IPS-15b (cell line): ENCODE data around the gene POLN.
A peak's percentile ranks its signal among the peaks of the same experiment; 100 is the strongest.
"Not testable (repeated sequence)": the region's sequence is repeated elsewhere in the genome, so short reads cannot be mapped to it uniquely, and the experiment has no call there.

Experiments used
- H3K27me3 ChIP-seq: one replicate; pipeline ENCODE4 v1.6.1; 2013; ENCODE audit warnings: low read length; ENCODE audit not compliant: control insufficient read depth, insufficient read depth
- H3K36me3 ChIP-seq: one replicate; pipeline ENCODE4 v1.6.1; 2013; ENCODE audit warnings: low read length; ENCODE audit not compliant: control insufficient read depth, insufficient read depth
- H3K4me1 ChIP-seq: one replicate; pipeline ENCODE4 v1.6.1; 2013; ENCODE audit warnings: mild to moderate bottlenecking, low read length; ENCODE audit not compliant: control insufficient read depth, insufficient read depth
- H3K4me3 ChIP-seq: one replicate; pipeline ENCODE4 v1.5.1; 2013; ENCODE audit warnings: low read depth, low read length
- H3K9ac ChIP-seq: one replicate; pipeline ENCODE4 v1.6.1; 2013; ENCODE audit warnings: low read depth, mild to moderate bottlenecking, low read length
- H3K9me3 ChIP-seq: one replicate; pipeline ENCODE4 v1.6.1; 2013; ENCODE audit warnings: mild to moderate bottlenecking, low read length; ENCODE audit not compliant: control insufficient read depth, insufficient read depth

POLN gene

DNA sequence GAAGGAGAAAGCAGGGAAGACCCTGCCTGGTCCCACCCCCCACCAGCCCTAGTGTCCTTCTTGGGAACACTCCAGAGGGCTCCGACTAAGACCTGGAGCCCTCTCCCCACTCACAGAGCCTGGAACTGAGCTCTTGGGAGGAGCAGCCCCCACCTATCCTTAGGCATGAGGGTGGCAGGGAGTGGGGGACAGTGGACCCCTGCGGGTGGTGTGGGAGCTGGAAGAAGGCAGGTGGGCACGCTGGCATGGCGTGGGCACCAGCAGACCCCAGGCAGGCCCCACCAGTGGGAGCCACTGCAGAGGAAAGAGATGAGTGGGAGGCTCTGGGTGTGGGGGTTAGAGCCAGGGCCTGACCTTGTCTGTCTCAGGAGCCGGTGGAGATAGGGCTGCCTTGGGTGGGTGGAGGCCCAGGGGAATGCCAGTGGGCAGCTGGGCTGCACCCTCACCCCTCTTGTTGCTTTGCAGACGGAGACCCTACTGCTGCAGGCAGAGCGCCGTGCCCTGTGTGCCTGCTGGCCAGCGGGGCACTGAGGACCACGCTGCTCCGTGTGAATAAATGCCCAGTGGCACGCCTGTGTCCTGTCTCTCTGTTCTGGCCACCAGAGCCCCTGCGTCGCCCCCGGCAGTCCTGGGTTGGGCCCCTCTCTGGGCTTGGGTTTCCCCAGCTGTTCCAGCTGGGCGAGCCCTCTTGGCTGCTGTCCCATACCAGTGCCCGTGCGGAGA is 198.4 kb downstream of the POLN start:
- no peak overlapping the region for H3K4me3 ChIP-seq
- H3K27me3 ChIP-seq = peaks cover 48% of the 10 kb centered on the region
- H3K9ac ChIP-seq = no peak overlapping the region
- no peaks in the 10 kb centered on the region for H3K4me1 ChIP-seq
- H3K9me3 ChIP-seq = no peaks in the 10 kb centered on the region
- no peaks in the 10 kb centered on the region for H3K36me3 ChIP-seq

DNA sequence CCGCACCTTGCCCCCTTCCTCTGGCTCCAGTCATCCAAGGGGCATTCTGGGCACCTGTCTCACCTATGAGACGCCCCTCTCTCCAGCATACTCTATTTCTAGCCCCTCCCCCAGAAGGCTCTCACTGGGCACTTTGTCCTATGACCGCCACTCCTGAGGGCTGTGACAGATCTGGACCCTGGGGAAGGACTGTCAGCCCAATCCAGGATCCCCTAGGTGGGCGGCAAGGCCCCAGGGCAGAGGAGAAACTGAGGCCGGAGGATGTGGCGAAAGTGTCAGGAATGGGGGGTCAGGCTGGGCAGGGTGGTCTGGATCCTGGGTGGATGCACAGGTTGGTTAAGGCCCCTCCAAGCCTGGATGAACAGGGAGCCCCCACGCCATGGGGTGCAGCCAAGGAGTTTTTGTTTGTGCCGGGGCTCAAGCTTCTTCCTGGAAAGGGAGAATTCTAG is 198.9 kb downstream of the POLN start:
- Histone ChIP-seq H3K27me3 (peaks cover 50% of the 10 kb centered on the region), H3K4me1 (no peaks in the 10 kb centered on the region), H3K4me3 (peak overlapping the region; percentile 26), H3K36me3 (no peaks in the 10 kb centered on the region), H3K9me3 (no peaks in the 10 kb centered on the region), H3K9ac (no peak overlapping the region)

DNA sequence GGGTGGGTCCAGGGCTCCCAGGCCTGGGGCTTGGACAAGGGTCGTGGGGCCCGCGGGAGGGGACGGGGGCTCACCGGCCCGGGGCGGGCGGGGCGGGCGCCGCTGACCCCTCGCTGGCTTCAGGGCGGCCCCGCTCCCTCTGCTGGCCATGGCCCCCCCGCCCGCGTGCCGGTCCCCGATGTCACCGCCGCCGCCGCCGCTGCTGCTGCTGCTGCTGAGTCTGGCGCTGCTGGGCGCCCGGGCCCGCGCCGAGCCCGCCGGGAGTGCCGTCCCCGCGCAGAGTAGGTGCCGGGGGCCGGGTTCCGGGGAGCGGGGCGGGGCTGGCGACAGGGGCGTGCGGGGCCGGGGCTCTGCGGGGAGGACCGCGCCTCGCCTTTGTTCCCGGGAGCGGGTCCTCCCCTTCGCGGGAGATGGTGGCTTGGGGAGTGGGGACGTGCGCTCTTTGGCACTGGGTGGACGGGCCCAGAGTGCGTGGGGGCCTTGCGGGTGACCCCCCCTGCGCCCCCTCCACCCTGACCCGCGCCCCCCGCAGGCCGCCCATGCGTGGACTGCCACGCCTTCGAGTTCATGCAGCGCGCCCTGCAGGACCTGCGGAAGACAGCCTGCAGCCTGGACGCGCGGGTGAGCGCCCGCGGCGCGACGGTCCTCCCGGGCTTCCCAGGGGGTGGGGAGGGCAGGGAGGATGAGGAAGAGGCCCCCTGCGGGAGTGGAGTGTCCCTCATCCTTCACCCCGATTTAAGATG is 199.5 kb downstream of the POLN start:
- peaks cover 48% of the 10 kb centered on the region for H3K27me3 ChIP-seq
- H3K36me3 ChIP-seq = no peaks in the 10 kb centered on the region
- peak overlapping the region; percentile 72 for H3K4me3 ChIP-seq
- no peaks in the 10 kb centered on the region for H3K9me3 ChIP-seq
- H3K4me1 ChIP-seq = no peaks in the 10 kb centered on the region
- no peak overlapping the region for H3K9ac ChIP-seq

DNA sequence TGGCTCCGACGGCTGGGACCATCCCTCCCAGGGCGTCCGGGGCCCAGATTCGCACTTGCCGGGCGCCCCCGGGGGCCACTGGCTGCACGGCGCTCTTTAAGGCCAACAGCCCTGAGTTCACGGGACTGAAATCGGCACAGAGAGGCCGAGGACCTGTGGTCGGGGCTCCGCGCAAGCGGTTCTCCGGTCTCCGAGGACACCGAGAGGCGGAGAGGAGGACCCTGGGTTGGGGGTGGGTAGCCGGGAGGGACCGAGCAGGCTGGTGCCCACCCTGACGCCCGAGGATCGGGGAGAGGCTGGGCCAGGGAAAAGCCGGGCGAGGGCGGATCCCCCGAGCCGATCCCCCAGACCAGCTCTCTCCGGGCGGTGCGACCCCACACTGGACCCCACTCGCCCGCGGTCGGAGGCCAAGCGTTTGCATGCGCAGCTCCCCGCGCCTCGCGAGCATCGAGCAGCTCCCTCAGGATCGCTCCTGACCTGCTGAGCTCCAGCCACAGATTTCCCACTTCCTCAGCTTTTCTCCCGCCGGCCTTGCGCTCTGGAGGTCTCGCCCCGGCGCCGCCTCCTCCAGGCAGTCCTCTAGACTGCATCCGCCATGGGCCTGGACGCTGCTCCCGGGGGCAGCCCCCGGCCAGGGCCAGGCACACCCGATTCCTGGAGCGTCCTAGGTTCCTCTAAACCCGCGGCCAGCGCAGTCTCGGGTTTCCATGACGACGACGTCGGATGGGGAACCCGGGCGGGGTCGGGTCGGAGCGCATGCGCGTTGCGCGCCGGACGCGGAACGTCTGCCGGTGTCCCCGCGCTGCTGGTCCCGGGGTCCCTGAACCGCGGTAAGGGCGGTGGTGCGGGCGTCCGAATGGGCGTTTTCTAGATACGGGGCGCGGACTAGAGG is 200.4 kb downstream of the POLN start:
- H3K36me3 ChIP-seq = no peaks in the 10 kb centered on the region
- H3K9ac ChIP-seq = no peak overlapping the region
- peaks cover 52% of the 10 kb centered on the region for H3K27me3 ChIP-seq
- H3K4me1 ChIP-seq = no peaks in the 10 kb centered on the region
- peak overlapping the region; percentile 72 for H3K4me3 ChIP-seq
- H3K9me3 ChIP-seq = no peaks in the 10 kb centered on the region

DNA sequence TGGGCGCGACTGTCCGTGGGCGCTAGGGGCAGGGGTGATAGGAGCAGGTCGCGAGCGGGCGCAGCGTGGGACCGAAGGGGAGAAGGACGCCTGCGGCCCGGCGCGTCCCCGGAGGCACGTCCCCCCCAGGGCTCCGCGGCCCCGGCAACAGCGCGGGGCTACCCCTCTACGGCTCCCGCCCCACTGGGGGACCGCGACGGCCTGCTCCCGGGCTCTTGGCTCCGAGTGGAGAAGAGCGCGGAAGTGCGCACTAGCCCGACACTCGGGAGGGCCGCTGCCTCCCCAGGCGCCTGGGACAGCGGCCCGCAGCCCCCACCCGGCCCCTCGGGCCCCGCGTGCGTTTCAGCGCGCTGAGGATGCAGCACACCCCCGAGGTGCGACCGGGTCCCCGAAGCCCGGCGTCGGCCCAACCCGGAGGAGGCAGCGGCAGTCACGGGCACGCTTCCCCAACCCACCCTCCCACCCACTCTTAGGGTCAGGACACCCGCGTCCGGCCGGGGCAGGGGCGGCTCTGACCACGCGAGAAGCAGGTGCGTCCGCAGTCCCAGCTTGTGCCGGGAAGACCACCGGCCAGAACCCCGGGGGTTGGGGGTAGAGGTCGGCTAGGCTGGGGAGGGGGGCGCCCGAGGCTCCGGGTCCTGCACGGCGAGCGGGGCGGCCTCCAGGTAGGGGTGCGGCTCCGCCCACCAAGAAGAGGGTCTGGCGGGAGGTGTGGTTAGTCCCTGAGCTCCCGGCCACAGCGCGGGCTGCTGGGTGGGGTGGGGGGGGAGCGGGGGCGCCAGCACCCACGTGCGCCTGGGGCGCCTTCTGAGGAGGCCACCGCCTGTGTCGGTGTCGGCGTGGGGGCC is 201.3 kb downstream of the POLN start:
- Histone ChIP-seq H3K27me3 (peaks cover 46% of the 10 kb centered on the region), H3K9me3 (no peaks in the 10 kb centered on the region), H3K4me1 (no peaks in the 10 kb centered on the region), H3K9ac (no peak overlapping the region), H3K36me3 (no peaks in the 10 kb centered on the region), H3K4me3 (peak overlapping the region; percentile 72)

DNA sequence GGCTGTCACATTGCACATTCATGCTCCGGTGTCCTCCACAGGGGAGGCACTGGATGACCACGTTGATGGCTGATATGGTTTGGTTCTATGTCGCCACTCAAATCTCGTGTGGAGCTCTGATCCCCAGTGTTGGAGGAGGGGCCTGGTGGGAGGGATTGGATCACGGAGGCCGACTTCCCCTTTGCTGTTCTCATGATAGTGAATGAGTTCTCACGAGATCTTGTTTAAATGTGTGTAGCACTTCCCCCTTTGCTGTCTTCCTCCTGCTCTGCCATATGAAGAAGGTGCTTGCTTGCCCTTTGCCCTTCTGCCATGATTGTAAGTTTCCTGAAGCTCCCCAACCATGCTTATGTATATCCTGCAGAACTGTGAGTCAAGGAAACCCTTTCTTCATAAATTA is 205.1 kb downstream of the POLN start:
- Histone ChIP-seq H3K36me3 (no peaks in the 10 kb centered on the region), H3K9me3 (no peaks in the 10 kb centered on the region), H3K4me3 (no peak overlapping the region), H3K27me3 (peaks cover 35% of the 10 kb centered on the region), H3K4me1 (no peaks in the 10 kb centered on the region), H3K9ac (no peak overlapping the region)

DNA sequence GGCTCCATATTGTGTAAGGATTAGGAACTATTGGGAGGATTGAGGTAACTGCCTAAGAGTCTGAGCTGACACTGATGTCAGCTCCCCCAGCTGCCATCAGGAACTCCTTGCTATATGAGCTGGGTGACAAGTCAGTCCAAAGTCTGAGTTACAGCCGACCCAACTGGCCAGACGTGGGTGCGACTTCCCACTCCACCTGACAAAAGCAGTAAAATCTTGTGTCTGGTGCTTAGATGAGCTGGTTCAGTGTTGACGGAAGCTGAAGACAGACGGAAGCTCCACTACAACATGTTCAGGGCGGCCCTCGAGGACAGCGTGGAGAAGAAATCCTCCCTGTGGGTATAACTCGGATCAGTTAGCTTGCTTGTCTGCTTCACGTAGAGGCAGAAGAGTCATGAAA is 205.6 kb downstream of the POLN start:
- Histone ChIP-seq H3K4me1 (no peaks in the 10 kb centered on the region), H3K9ac (no peak overlapping the region), H3K4me3 (no peak overlapping the region), H3K9me3 (no peaks in the 10 kb centered on the region), H3K27me3 (peaks cover 32% of the 10 kb centered on the region), H3K36me3 (no peaks in the 10 kb centered on the region)

DNA sequence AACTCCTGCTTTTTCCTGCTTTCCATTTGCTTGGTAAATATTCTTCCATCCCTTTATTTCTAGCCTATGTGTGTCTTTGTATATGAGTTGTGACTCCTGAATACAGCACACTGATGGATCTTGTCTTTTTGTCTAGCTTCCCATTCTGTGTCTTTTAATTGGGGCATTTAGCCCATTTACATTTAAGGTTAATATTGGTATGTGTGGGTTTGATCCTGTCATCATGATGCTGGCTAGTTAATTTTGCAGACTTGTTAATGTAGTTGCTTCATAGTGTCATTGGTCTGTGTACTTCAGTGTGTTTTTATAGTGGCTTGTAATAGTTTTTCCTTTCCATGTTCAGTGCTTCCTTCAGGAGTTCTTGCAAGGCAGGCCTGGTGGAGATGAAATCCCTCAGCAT is 210.8 kb downstream of the POLN start:
- H3K36me3 ChIP-seq, H3K9me3 ChIP-seq, H3K4me3 ChIP-seq, H3K9ac ChIP-seq, H3K4me1 ChIP-seq, H3K27me3 ChIP-seq: not testable (repeated sequence)

DNA sequence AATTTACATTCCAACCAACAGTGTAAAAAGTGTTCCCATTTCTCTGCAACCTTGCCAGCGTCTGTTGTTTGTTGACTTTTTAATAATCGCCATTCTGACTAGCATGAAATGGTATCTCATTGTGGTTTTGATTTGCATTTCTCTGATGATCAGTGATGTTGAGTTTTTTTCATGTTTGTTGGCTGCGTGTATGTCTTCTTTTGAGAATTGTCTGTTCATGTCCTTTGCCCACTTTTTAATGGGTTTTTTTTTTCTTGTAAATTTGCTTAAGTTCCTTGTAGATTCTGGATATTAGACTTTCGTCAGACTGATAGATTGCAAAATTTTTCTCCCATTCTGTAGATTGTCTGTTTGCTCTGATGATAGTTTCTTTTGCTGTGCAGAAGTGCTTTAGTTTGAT is 214.8 kb downstream of the POLN start:
- H3K9me3 ChIP-seq, H3K36me3 ChIP-seq, H3K9ac ChIP-seq, H3K4me3 ChIP-seq, H3K4me1 ChIP-seq, H3K27me3 ChIP-seq: not testable (repeated sequence)

DNA sequence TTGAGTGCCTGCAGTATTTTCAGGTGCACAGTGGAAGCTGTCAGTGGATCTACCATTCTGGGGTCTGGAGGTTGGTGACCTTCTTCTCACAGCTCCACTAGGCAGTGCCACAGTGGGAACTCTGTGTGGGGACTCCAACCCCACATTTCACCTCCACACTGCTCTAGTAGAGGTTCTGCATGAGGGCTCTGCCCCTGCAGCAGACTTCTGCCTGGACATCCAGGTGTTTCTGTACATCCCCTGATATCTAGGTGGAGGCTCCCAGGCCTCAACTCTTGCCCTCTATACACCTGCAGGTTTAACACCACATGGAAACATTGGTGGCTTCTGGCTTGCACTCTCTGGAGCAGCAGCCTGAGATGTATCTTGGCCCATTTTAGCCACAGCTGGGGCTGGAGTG is 216.1 kb downstream of the POLN start:
- no peaks in the 10 kb centered on the region for H3K36me3 ChIP-seq
- H3K9ac ChIP-seq = no peak overlapping the region
- no peaks in the 10 kb centered on the region for H3K27me3 ChIP-seq
- H3K4me1 ChIP-seq = no peaks in the 10 kb centered on the region
- H3K4me3 ChIP-seq = no peak overlapping the region
- no peaks in the 10 kb centered on the region for H3K9me3 ChIP-seq

DNA sequence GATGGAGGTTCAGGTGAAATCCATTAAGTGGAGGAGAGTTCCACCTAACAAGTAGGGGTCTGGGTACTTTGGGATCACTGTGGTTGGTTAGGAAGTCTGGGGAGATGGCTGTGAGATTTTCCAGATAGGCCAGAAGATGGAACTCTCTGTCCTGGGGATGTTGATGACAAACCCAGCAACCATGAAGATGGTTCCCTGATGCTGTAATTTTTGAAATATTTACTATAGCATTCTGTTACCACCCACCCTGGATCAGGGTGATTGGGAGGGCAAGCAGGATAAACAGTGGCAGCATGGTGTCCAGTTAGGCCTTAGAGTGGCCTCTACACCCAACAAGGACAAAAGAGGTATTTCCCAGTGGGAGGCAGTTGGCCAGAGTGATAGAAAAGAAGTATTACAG is 217.2 kb downstream of the POLN start:
- Histone ChIP-seq H3K9me3 (no peaks in the 10 kb centered on the region), H3K9ac (no peak overlapping the region), H3K4me1 (no peaks in the 10 kb centered on the region), H3K27me3 (no peaks in the 10 kb centered on the region), H3K4me3 (no peak overlapping the region), H3K36me3 (no peaks in the 10 kb centered on the region)
